ENCODE data around the gene ZNF853. TPM values are rescaled to one million over a fixed set of nuclear protein-coding genes. Genes with fewer than 3 reads are reported as not detected.
"Not testable (repeated sequence)": the region's sequence is repeated elsewhere in the genome, so short reads cannot be mapped to it uniquely, and the experiment has no call there.

Gene ZNF853
- total RNA-seq, 2 donors from 2014 or later = 12.7 to 31.4 TPM

DNA sequence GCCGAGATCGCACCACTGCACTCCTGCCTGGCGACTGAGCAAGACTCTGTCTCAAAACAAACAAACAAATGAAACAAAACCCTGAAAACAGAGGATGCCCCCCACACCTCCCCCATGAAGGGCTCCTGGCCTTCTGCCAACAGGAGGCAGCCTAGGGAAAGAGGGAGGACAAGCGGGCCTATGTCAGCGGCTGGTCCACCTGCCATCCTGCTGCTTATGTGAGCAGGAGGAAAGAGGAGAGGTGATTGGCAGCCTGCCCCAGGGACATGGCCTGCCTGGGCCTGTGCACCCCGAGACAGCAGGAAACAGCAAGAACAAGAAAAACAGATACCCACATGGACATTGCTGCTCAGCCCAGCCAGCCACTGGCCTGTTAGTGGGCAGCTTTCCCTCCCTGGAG is 12.6 kb downstream of the ZNF853 start:
- no peaks in the 10 kb centered on the region for H3K27me3 ChIP-seq (replicated peaks; ENCODE audit: insufficient read depth)
- ATAC-seq (ENCODE audit: insufficient number of reproducible peaks, low FRiP score, low read depth) (no peak), DNase-seq (ENCODE audit: low spot score) (no peak)
- no peaks in the 10 kb centered on the region for H3K4me1 ChIP-seq (ENCODE audit: control insufficient read depth in 1 of 2, low read depth in 2 of 2)
- H3K4me3 ChIP-seq = no peak overlapping the region
- H3K27ac ChIP-seq = no peak overlapping the region
- H3K9me3 ChIP-seq = no peaks in the 10 kb centered on the region
- TF ChIP-seq, protein P1, sequence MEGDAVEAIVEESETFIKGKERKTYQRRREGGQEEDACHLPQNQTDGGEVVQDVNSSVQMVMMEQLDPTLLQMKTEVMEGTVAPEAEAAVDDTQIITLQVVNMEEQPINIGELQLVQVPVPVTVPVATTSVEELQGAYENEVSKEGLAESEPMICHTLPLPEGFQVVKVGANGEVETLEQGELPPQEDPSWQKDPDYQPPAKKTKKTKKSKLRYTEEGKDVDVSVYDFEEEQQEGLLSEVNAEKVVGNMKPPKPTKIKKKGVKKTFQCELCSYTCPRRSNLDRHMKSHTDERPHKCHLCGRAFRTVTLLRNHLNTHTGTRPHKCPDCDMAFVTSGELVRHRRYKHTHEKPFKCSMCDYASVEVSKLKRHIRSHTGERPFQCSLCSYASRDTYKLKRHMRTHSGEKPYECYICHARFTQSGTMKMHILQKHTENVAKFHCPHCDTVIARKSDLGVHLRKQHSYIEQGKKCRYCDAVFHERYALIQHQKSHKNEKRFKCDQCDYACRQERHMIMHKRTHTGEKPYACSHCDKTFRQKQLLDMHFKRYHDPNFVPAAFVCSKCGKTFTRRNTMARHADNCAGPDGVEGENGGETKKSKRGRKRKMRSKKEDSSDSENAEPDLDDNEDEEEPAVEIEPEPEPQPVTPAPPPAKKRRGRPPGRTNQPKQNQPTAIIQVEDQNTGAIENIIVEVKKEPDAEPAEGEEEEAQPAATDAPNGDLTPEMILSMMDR (IDR thresholded peaks at IDR 0.05) = no peak
- H3K36me3 ChIP-seq = peaks cover 5% of the 10 kb centered on the region

GRCh38 chr7:6630007-6630849 is 14.8 kb downstream of the ZNF853 start:
- Histone ChIP-seq H3K27me3 (replicated peaks; ENCODE audit: insufficient read depth) (no peaks in the 10 kb centered on the region), H3K4me1 (ENCODE audit: control insufficient read depth in 1 of 2, low read depth in 2 of 2) (no peaks in the 10 kb centered on the region), H3K27ac (no peak overlapping the region), H3K9me3 (no peaks in the 10 kb centered on the region), H3K36me3 (no peaks in the 10 kb centered on the region), H3K4me3 (no peak overlapping the region)
- no peak for ATAC-seq (ENCODE audit: insufficient number of reproducible peaks, low FRiP score, low read depth)
- DNase-seq (ENCODE audit: low spot score) = no peak
- TF ChIP-seq, protein P1 (IDR thresholded peaks at IDR 0.05) = no peak

- no peak overlapping the region for H3K27ac ChIP-seq
- H3K36me3 ChIP-seq = no peaks in the 10 kb centered on the region
- ATAC-seq (ENCODE audit: insufficient number of reproducible peaks, low FRiP score, low read depth) = no peak
- no peaks in the 10 kb centered on the region for H3K9me3 ChIP-seq
- H3K4me1 ChIP-seq (ENCODE audit: control insufficient read depth in 1 of 2, low read depth in 2 of 2) = peaks cover 3 to 5% of the 10 kb centered on the region in 2 donors
- TF ChIP-seq, protein P1 (IDR thresholded peaks at IDR 0.05) = no peak
- no peak overlapping the region for H3K4me3 ChIP-seq
- no peaks in the 10 kb centered on the region for H3K27me3 ChIP-seq (replicated peaks; ENCODE audit: insufficient read depth)
- no peak for DNase-seq (ENCODE audit: low spot score)
Measured at GRCh38 chr7:6631605-6632004, 16.2 kb downstream of the ZNF853 start.

DNA sequence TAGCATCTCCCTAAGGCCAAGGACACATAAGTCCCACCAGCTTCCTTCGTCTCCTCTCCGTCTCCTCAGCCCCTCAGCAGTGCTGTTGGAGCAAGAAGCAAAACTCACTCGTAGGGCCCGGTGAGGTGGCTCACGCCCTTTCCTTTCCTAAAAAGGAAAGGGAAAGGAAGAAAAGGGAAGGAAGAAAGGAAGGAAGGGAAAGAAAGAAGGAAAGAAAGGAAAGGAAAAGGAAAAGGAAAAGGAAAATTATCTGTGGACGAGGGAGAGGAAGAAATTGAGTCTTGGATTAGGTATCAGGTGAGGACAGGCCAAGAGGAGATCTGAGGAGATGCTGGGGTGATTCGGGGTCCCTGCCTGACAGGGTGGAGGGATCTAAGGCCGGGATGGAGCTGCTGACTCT is 18.6 kb downstream of the ZNF853 start:
- no peak for DNase-seq (ENCODE audit: low spot score)
- Histone ChIP-seq H3K36me3 (no peaks in the 10 kb centered on the region), H3K27me3 (replicated peaks; ENCODE audit: insufficient read depth) (no peaks in the 10 kb centered on the region), H3K4me1 (ENCODE audit: control insufficient read depth in 1 of 2, low read depth in 2 of 2) (peaks cover 12 to 18% of the 10 kb centered on the region in 2 donors), H3K27ac (no peak overlapping the region), H3K4me3 (no peak overlapping the region), H3K9me3 (no peaks in the 10 kb centered on the region)
- TF ChIP-seq, protein P1 (IDR thresholded peaks at IDR 0.05) = no peak
- ATAC-seq (ENCODE audit: insufficient number of reproducible peaks, low FRiP score, low read depth) = no peak

DNA sequence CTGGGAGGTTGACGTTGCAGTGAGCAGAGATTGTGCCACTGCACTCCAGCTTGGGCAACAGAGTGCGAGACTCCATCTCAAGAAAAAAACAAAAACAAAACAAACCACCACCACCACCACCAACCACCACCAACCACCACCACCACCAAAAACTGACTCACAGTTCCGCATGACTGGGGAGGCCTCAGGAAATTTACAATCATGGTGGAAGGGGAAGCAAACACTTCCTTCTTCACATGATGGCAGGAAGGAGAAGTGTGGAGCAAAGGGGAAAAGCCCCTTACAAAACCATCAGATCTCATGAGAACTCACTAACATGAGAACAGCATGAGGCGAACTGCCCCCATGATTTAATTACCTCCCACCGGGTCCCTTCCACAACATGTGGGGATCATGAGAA is 19.6 kb downstream of the ZNF853 start:
- not testable (repeated sequence) for H3K36me3 ChIP-seq; ATAC-seq (ENCODE audit: insufficient number of reproducible peaks, low FRiP score, low read depth); H3K27me3 ChIP-seq (replicated peaks; ENCODE audit: insufficient read depth); H3K9me3 ChIP-seq; DNase-seq (ENCODE audit: low spot score); H3K4me3 ChIP-seq; H3K27ac ChIP-seq
- H3K4me1 ChIP-seq (ENCODE audit: control insufficient read depth in 1 of 2, low read depth in 2 of 2) = peaks cover 12 to 18% of the 10 kb centered on the region in 2 donors

All from thoracic aorta (tissue), 2 donors.